CD4-positive, alpha-beta T cell treated with Interleukin-6 for 4 hours (primary cell): ENCODE data around the gene MICAL1.

Source experiments
- DNase-seq: peaks from one replicate; pipeline ENCODE4 v3.0.0-alpha.2; 2020; ENCODE audit warnings: mixed read lengths

Gene MICAL1

GRCh38 chr6:109453594-109454495, 1.7 kb downstream of the MICAL1 start:
- no peak for DNase-seq

GRCh38 chr6:109453156-109453555, 2.4 kb downstream of the MICAL1 start:
- DNase-seq, result no peak

GRCh38 chr6:109452181-109452580, 3.4 kb downstream of the MICAL1 start:
- DNase-seq, result no peak

- DNase-seq, result no peak
Observed at GRCh38 chr6:109451376-109451775, 4.2 kb downstream of the MICAL1 start.

GRCh38 chr6:109450801-109451200, 4.8 kb downstream of the MICAL1 start:
- no peak for DNase-seq

GRCh38 chr6:109449795-109450673, 5.5 kb downstream of the MICAL1 start:
- DNase-seq, result peak; percentile 61

- no peak for DNase-seq
Observed at GRCh38 chr6:109449064-109449794, 6.3 kb downstream of the MICAL1 start.

- DNase-seq, result no peak
Observed at GRCh38 chr6:109448615-109449014, 7.0 kb downstream of the MICAL1 start.

- DNase-seq, result no peak
Observed at GRCh38 chr6:109447878-109448555, 7.6 kb downstream of the MICAL1 start.

- DNase-seq, result no peak
Observed at GRCh38 chr6:109447087-109447486, 8.5 kb downstream of the MICAL1 start.

- DNase-seq, result no peak
Observed at GRCh38 chr6:109446541-109446940, 9.0 kb downstream of the MICAL1 start.

- DNase-seq, result no peak
Observed at GRCh38 chr6:109446072-109446471, 9.5 kb downstream of the MICAL1 start.

GRCh38 chr6:109445382-109445781, 10.2 kb downstream of the MICAL1 start:
- no peak for DNase-seq

- DNase-seq, result no peak
Observed at GRCh38 chr6:109443425-109443950, 12.1 kb downstream of the MICAL1 start.

GRCh38 chr6:109442393-109442924, 13.1 kb downstream of the MICAL1 start:
- no peak for DNase-seq

- peak; percentile 47 for DNase-seq
Observed at GRCh38 chr6:109441069-109441816, 14.3 kb downstream of the MICAL1 start.

GRCh38 chr6:109440331-109441068, 15.1 kb downstream of the MICAL1 start, which contains the start of the genes PPIL6 and SMPD2:
Gene PPIL6 (minus strand): TSS chr6:109440628. CDS start chr6:109440590, 38 bp downstream.
Gene SMPD2 (plus strand): TSS chr6:109440724. CDS start chr6:109441122, 398 bp downstream.
- peak; percentile 85 for DNase-seq

GRCh38 chr6:109436041-109436440, 19.5 kb downstream of the MICAL1 start:
- no peak for DNase-seq

- no peak for DNase-seq
Observed at GRCh38 chr6:109434456-109434855, 21.1 kb downstream of the MICAL1 start.

GRCh38 chr6:109429496-109429895, 26.1 kb downstream of the MICAL1 start:
- no peak for DNase-seq
